SK-N-MC (cell line): Measurements from ENCODE around the gene OR4K2.

Experiments used
- DNase-seq: peaks from one replicate; pipeline ENCODE4 v3.0.0-alpha.2; 2011; ENCODE audit warnings: low read depth, low spot score
- H3K27ac ChIP-seq: fragments of 200-600 bp; sonication (generic); 2 replicates; pipeline ENCODE4 v1.5.1; 2016; ENCODE audit warnings: mixed run types
- H3K36me3 ChIP-seq: fragments of 200-600 bp; sonication (generic); 2 replicates; pipeline ENCODE4 v1.6.1; 2017; ENCODE audit warnings: antibody characterized with exemption, low read length, mixed read lengths; ENCODE audit not compliant: insufficient read depth
- H3K4me3 ChIP-seq: fragments of 200-600 bp; sonication (generic); 2 replicates; pipeline ENCODE4 v1.5.1; 2016
- H3K9ac ChIP-seq: fragments of 200-600 bp; sonication (generic); 2 replicates; pipeline ENCODE4 v1.8.0; 2017; ENCODE audit warnings: mixed run types, mixed read lengths; ENCODE audit not compliant: insufficient read length
- H3K9me3 ChIP-seq: fragments of 200-600 bp; sonication (generic); 2 replicates; pipeline ENCODE4 v1.6.1; 2017; ENCODE audit warnings: low read depth, mild to moderate bottlenecking, antibody characterized with exemption, low read length, moderate library complexity, mixed read lengths
- EZH2 ChIP-seq: fragments of 200-600 bp; sonication (generic); IDR thresholded peaks from one replicate; pipeline ENCODE4 v1.6.1; 2017; ENCODE audit warnings: antibody characterized with exemption
- FOXP2 ChIP-seq: optimal IDR thresholded peaks from 2 replicates; pipeline ENCODE3; 2011; ENCODE audit warnings: mild to moderate bottlenecking, moderate library complexity; ENCODE audit not compliant: insufficient read depth; ENCODE audit errors: extremely low read length, control extremely low read depth
- POLR2AphosphoS5 ChIP-seq: IDR thresholded peaks from 2 replicates; pipeline ENCODE4 v1.6.1; 2012; ENCODE audit warnings: mild to moderate bottlenecking, low read depth, low read length, borderline replicate concordance

The OR4K2 gene

GRCh38 chr14:19930617-19931016, 55.7 kb downstream of the OR4K2 start, which contains the start of gene OR4K1:
Gene OR4K1 (plus strand): TSS chr14:19930917. CDS start chr14:19935667, 4,750 bp downstream.
- TF ChIP-seq FOXP2 (no peak), POLR2AphosphoS5 (no peak), EZH2 (no peak)
- Histone ChIP-seq H3K9ac (no peak within 1 kb of the TSS), H3K4me3 (no peak within 1 kb of the TSS), H3K9me3 (no peaks in the 10 kb centered on the region), H3K27ac (no peak within 1 kb of the TSS), H3K36me3 (no peaks in the 10 kb centered on the region)
- no peak for DNase-seq
